Measurements from ENCODE around the gene ZNF467. TPM values are rescaled to one million over a fixed set of nuclear protein-coding genes. Genes with fewer than 3 reads are reported as not detected.

Gene ZNF467
- total RNA-seq, 2 donors from 2014 or later, result 9.9 to 13.2 TPM

GRCh38 chr7:149781921-149782320, 8.5 kb upstream of the ZNF467 start:
- Histone ChIP-seq H3K4me1 (no peaks in the 10 kb centered on the region), H3K27me3 (no peaks in the 10 kb centered on the region), H3K9me3 (no peaks in the 10 kb centered on the region), H3K27ac (no peak overlapping the region), H3K4me3 (no peak overlapping the region), H3K36me3 (replicated peaks in 1 of 2; ENCODE audit: insufficient read depth in 1 of 2, low read depth in 2 of 2) (no peaks in the 10 kb centered on the region)
- ATAC-seq (no peak), DNase-seq (no peak)
- intact Hi-C loops (cut with DNase I), result no loop called here
- WGBS, 2 donors, result 79 to 89% methylated on average over 9 to 13 of the region's 13 CpGs
- TF ChIP-seq CTCF (IDR thresholded peaks at IDR 0.05) (no peak), POLR2A (IDR thresholded peaks at IDR 0.05) (no peak)

GRCh38 chr7:149780636-149781419, 7.4 kb upstream of the ZNF467 start:
- H3K27me3 ChIP-seq, result no peaks in the 10 kb centered on the region
- DNase-seq, result no peak
- 73 to 78% methylated on average over 11 to 16 of the region's 16 CpGs for WGBS, 2 donors

GRCh38 chr7:149780056-149780455, 6.7 kb upstream of the ZNF467 start:
- Histone ChIP-seq H3K4me3 (no peak overlapping the region), H3K9me3 (no peaks in the 10 kb centered on the region), H3K36me3 (replicated peaks in 1 of 2; ENCODE audit: insufficient read depth in 1 of 2, low read depth in 2 of 2) (no peaks in the 10 kb centered on the region), H3K27ac (no peak overlapping the region), H3K4me1 (peaks cover 4% of the 10 kb centered on the region), H3K27me3 (no peaks in the 10 kb centered on the region)
- DNase-seq (no peak), ATAC-seq (no peak)
- WGBS, 2 donors, result 88 to 92% methylated on average over 8 to 17 of the region's 17 CpGs
- TF ChIP-seq POLR2A (IDR thresholded peaks at IDR 0.05), result no peak
- intact Hi-C loops (cut with DNase I), result no loop called here

More at GRCh38 chr7:149780636-149781419, 7.4 kb upstream of the ZNF467 start:
- Histone ChIP-seq H3K36me3 (replicated peaks in 1 of 2; ENCODE audit: insufficient read depth in 1 of 2, low read depth in 2 of 2) (no peaks in the 10 kb centered on the region), H3K4me3 (no peak overlapping the region), H3K27ac (no peak overlapping the region), H3K4me1 (peaks cover 4% of the 10 kb centered on the region), H3K9me3 (no peaks in the 10 kb centered on the region)
- intact Hi-C loops (cut with DNase I), result no loop called here
- no peak for ATAC-seq
- no peak for TF ChIP-seq CTCF (IDR thresholded peaks at IDR 0.05)
- no peak for TF ChIP-seq POLR2A (IDR thresholded peaks at IDR 0.05)

- 71 to 92% methylated on average over 4 of the region's 4 CpGs for WGBS, 2 donors
- Histone ChIP-seq H3K27me3 (no peaks in the 10 kb centered on the region), H3K4me1 (peaks cover 4% of the 10 kb centered on the region), H3K36me3 (replicated peaks in 1 of 2; ENCODE audit: insufficient read depth in 1 of 2, low read depth in 2 of 2) (no peaks in the 10 kb centered on the region), H3K27ac (no peak overlapping the region), H3K4me3 (no peak overlapping the region), H3K9me3 (no peaks in the 10 kb centered on the region)
- intact Hi-C loops (cut with DNase I), result no loop called here
- ATAC-seq (no peak), DNase-seq (no peak)
- TF ChIP-seq POLR2A (IDR thresholded peaks at IDR 0.05), result no peak
- TF ChIP-seq CTCF (IDR thresholded peaks at IDR 0.05), result no peak
Observed at GRCh38 chr7:149779502-149779805, 6.1 kb upstream of the ZNF467 start.

- ATAC-seq, result no peak
- no peaks in the 10 kb centered on the region for H3K36me3 ChIP-seq (replicated peaks in 1 of 2; ENCODE audit: insufficient read depth in 1 of 2, low read depth in 2 of 2)
- intact Hi-C loops (cut with DNase I), result no loop called here
- no peaks in the 10 kb centered on the region for H3K9me3 ChIP-seq
- H3K4me1 ChIP-seq, result peaks cover 8% of the 10 kb centered on the region
- no peaks in the 10 kb centered on the region for H3K27me3 ChIP-seq
- 76 to 78% methylated on average over 5 to 11 of the region's 11 CpGs for WGBS, 2 donors
- H3K4me3 ChIP-seq, result no peak overlapping the region
- no peak for DNase-seq
- H3K27ac ChIP-seq, result no peak overlapping the region
- TF ChIP-seq CTCF (IDR thresholded peaks at IDR 0.05) (no peak), POLR2A (IDR thresholded peaks at IDR 0.05) (no peak)
Observed at GRCh38 chr7:149778696-149779501, 5.5 kb upstream of the ZNF467 start.

Data from body of pancreas (tissue), 4 donors.